Endothelial cell of umbilical vein (primary cell): ENCODE measurements around the gene SRGAP1. TPM values are rescaled to one million over a fixed set of nuclear protein-coding genes. Genes with fewer than 3 reads are reported as not detected.

Experiments used
- BruUV-seq: library from RNA; stranded (reverse); fragments of 400-500 nt; replicated peaks from 2 replicates; lab custom pipeline; 2021; lab: Mats Ljungman, UMichigan
- CTCF ChIA-PET: fragments of 300-600, 350-600 bp; sonication (Branson Sonifier 250); formaldehyde crosslinking; loops from one replicate; lab custom pipeline; 2021; ENCODE audit warnings: antibody characterized with exemption, inconsistent platforms; lab: Charles Lee
- POLR2A ChIA-PET: fragments of 300-600, 350-600 bp; sonication (Branson Sonifier 250); formaldehyde crosslinking; loops from one replicate; lab custom pipeline; 2021; ENCODE audit warnings: antibody characterized with exemption, inconsistent platforms; lab: Charles Lee
- DNase-seq: peaks from one replicate; pipeline ENCODE4 v3.0.0-alpha.2; 2011; ENCODE audit warnings: low read depth, low spot score
- FAIRE-seq: peaks from 2 replicates; lab custom pipeline; 2011; peaks lifted over from hg19 to GRCh38; lab: Jason Lieb, UNC
- H2AFZ ChIP-seq: 2 replicates; pipeline ENCODE4 v1.6.0; 2012; ENCODE audit warnings: low read depth, low read length, control low read depth, inconsistent platforms
- H3K27ac ChIP-seq: 2 replicates; pipeline ENCODE4 v1.5.1; 2011; ENCODE audit warnings: low read depth, mild to moderate bottlenecking, control low read depth, low read length, moderate library complexity; ENCODE audit not compliant: insufficient read depth
- H3K27me3 ChIP-seq, 2 experiments: 2 replicates each; pipeline versions ENCODE4 v1.6.0 to v1.6.1; 2011; ENCODE audit warnings: low read length in 2 of 2, mixed read lengths in 1 of 2; ENCODE audit not compliant: control insufficient read depth in 2 of 2, insufficient read depth in 2 of 2
- H3K36me3 ChIP-seq, 2 experiments: 2 replicates in 1 of 2; 3 replicates in 1 of 2; pipeline ENCODE4 v1.5.1; 2011; ENCODE audit warnings: low read length in 2 of 2, mild to moderate bottlenecking in 1 of 2, moderate library complexity in 1 of 2; ENCODE audit not compliant: control insufficient read depth in 2 of 2, insufficient read depth in 2 of 2; ENCODE audit errors: extremely low read depth in 1 of 2
- H3K4me1 ChIP-seq: 3 replicates; pipeline ENCODE4 v1.5.1; 2011; ENCODE audit warnings: mild to moderate bottlenecking, low read length; ENCODE audit not compliant: control insufficient read depth, insufficient read depth; ENCODE audit errors: extremely low read depth
- H3K4me2 ChIP-seq: 2 replicates; pipeline ENCODE4 v1.6.1; 2011; ENCODE audit warnings: low read length, control low read depth, mixed read lengths; ENCODE audit not compliant: insufficient read depth
- H3K4me3 ChIP-seq, 3 experiments: fragments of 200-600 bp in 1 of 3; sonication (generic), shearing (Covaris generic) in 1 of 3; replicated peaks in 1 of 3; 2 replicates each; pipeline ENCODE4 v1.5.1; 2011 to 2016; ENCODE audit warnings: control low read depth in 3 of 3, low read length in 3 of 3, mild to moderate bottlenecking in 2 of 3, inconsistent platforms in 1 of 3, low read depth in 1 of 3, moderate library complexity in 1 of 3; ENCODE audit not compliant: insufficient read depth in 1 of 3
- H3K79me2 ChIP-seq: 2 replicates; pipeline ENCODE4 v1.6.0; 2012; ENCODE audit warnings: low read length, inconsistent platforms; ENCODE audit not compliant: control insufficient read depth, insufficient read depth
- H3K9ac ChIP-seq: replicated peaks from 2 replicates; pipeline ENCODE3; 2011; ENCODE audit warnings: low read length, control low read depth; ENCODE audit not compliant: insufficient read depth; ENCODE audit errors: extremely low read depth
- H3K9me1 ChIP-seq: replicated peaks from 3 replicates; pipeline ENCODE4 v1.6.0; 2011; ENCODE audit warnings: mild to moderate bottlenecking, low read length; ENCODE audit not compliant: control insufficient read depth, insufficient read depth; ENCODE audit errors: extremely low read depth
- H3K9me3 ChIP-seq: replicated peaks from 2 replicates; pipeline ENCODE4 v1.5.1; 2012; ENCODE audit warnings: low read length, inconsistent platforms; ENCODE audit not compliant: control insufficient read depth, insufficient read depth
- H4K20me1 ChIP-seq: replicated peaks from 2 replicates; pipeline ENCODE3; 2011; ENCODE audit warnings: mild to moderate bottlenecking, low read length; ENCODE audit not compliant: control insufficient read depth, insufficient read depth; ENCODE audit errors: extremely low read depth
- EZH2 ChIP-seq: IDR thresholded peaks from 2 replicates; pipeline ENCODE4 v1.6.1; 2012; ENCODE audit warnings: borderline replicate concordance, low read depth, mild to moderate bottlenecking, moderate library complexity, low read length, inconsistent platforms; ENCODE audit not compliant: severe bottlenecking
- FOS ChIP-seq: IDR thresholded peaks from 2 replicates; pipeline ENCODE4 v1.6.1; 2011; ENCODE audit warnings: mild to moderate bottlenecking, low read length, moderate library complexity, borderline replicate concordance; ENCODE audit not compliant: insufficient read depth
- GATA2 ChIP-seq: IDR thresholded peaks from 2 replicates; pipeline ENCODE4 v1.7.0; 2011; ENCODE audit warnings: low read depth, mild to moderate bottlenecking, moderate library complexity, mixed read lengths, low read length; ENCODE audit not compliant: insufficient read length, insufficient read depth
- JUN ChIP-seq: IDR thresholded peaks from 2 replicates; pipeline ENCODE4 v1.6.1; 2011; ENCODE audit warnings: borderline replicate concordance, low read depth; ENCODE audit not compliant: insufficient read length, insufficient read depth
- MYC ChIP-seq: IDR thresholded peaks from one replicate; pipeline ENCODE4 v1.6.1; 2011; ENCODE audit warnings: mild to moderate bottlenecking, low read depth, low read length
- POLR2A ChIP-seq: IDR thresholded peaks from 2 replicates; pipeline ENCODE4 v1.6.1; 2012; ENCODE audit warnings: low read depth, mild to moderate bottlenecking, control low read depth, low read length
- POLR2AphosphoS5 ChIP-seq: IDR thresholded peaks from 2 replicates; pipeline ENCODE4 v1.6.1; 2012; ENCODE audit warnings: low read depth, mild to moderate bottlenecking, control low read depth, low read length, moderate library complexity; ENCODE audit not compliant: insufficient read depth
- dilution Hi-C: fragments of 300-500 bp; cut with MboI; formaldehyde crosslinking; loops from one replicate; pipeline ENCODE4 v1.15.0; 2019; ENCODE audit warnings: low sequenced_read_pairs; ENCODE audit not compliant: extremely low pct_ligation_motif_present
- intact Hi-C: fragments of 100-400 bp; cut with micrococcal nuclease; formaldehyde crosslinking; loops from one replicate; pipeline ENCODE4 v1.10.0; 2022
- polyA plus RNA-seq, 4 experiments: library from polyadenylated mRNA; depleted of rRNA in 3 of 4; stranded (reverse) in 3 of 4; unstranded in 1 of 4; fragments of >200 nt; gene quantifications; 2 replicates each; pipeline versions ENCODE4 v1.2.1 to v1.2.3, GENCODE V29; 2011 to 2012; ENCODE audit warnings: missing spikeins in 1 of 4
- total RNA-seq: library from RNA; stranded (reverse); gene quantifications from 2 replicates; pipeline ENCODE4 v1.2.3, GENCODE V29; 2021
- TF ChIP-seq, protein P1 (sequence below), 2 donors: IDR thresholded peaks; 1 replicate in 1 of 2; 2 replicates in 1 of 2; pipeline ENCODE4 v1.5.1; 2011; ENCODE audit warnings: low read length in 2 of 2, mild to moderate bottlenecking in 2 of 2, moderate library complexity in 2 of 2, control low read depth in 1 of 2, inconsistent platforms in 1 of 2, low read depth in 1 of 2; ENCODE audit not compliant: insufficient read depth in 1 of 2; ENCODE audit errors: extremely low read depth in 1 of 2
- TF ChIP-seq, protein P2 (sequence below): IDR thresholded peaks from 2 replicates; pipeline ENCODE4 v1.6.1; 2011; ENCODE audit not compliant: insufficient read depth, insufficient read length

The SRGAP1 gene
- total and polyA plus RNA-seq, 2 donors (not counting 3 experiments of a cell fraction or from before 2014, with no cell fraction given), result 4.9 to 16.3 TPM

DNA sequence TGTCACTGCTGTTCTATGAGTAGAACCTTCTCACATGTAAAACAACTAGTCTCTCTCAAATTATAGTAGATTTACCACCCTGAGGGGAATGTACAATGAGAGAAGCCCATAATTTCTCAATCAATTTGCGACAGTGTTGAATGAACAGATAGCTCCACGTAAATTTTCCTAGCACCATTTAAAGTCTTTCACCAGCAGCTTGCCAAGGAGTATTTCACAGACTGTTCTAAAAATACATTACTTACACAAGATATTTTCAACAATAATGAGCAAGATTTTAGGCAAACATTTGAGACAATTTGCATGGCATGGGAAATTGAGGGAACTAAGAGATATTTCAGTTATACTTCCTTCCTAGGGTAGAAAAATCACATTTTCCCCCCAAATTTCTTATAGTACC lies 226.0 kb downstream of the SRGAP1 start:
- dilution Hi-C loops, result no loop called here
- no peak overlapping the region for H2AFZ ChIP-seq
- H3K4me3 ChIP-seq, result no peak overlapping the region
- FAIRE-seq (no peak), DNase-seq (no peak)
- H3K27ac ChIP-seq, result no peak overlapping the region
- H3K9me1 ChIP-seq, result no peaks in the 10 kb centered on the region
- no peak overlapping the region for H3K4me2 ChIP-seq
- POLR2A ChIA-PET, result no interaction called here
- intact Hi-C loops, result no loop called here
- no TSS peak for BruUV-seq
- no peak for TF ChIP-seq POLR2AphosphoS5
- TF ChIP-seq, protein P1, sequence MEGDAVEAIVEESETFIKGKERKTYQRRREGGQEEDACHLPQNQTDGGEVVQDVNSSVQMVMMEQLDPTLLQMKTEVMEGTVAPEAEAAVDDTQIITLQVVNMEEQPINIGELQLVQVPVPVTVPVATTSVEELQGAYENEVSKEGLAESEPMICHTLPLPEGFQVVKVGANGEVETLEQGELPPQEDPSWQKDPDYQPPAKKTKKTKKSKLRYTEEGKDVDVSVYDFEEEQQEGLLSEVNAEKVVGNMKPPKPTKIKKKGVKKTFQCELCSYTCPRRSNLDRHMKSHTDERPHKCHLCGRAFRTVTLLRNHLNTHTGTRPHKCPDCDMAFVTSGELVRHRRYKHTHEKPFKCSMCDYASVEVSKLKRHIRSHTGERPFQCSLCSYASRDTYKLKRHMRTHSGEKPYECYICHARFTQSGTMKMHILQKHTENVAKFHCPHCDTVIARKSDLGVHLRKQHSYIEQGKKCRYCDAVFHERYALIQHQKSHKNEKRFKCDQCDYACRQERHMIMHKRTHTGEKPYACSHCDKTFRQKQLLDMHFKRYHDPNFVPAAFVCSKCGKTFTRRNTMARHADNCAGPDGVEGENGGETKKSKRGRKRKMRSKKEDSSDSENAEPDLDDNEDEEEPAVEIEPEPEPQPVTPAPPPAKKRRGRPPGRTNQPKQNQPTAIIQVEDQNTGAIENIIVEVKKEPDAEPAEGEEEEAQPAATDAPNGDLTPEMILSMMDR (IDR thresholded peaks at IDR 0.05; ENCODE audit: extremely low read depth in 1 of 2, insufficient read depth in 1 of 2, low read depth in 1 of 2, low read length in 2 of 2), result no peak
- TF ChIP-seq, protein P2, sequence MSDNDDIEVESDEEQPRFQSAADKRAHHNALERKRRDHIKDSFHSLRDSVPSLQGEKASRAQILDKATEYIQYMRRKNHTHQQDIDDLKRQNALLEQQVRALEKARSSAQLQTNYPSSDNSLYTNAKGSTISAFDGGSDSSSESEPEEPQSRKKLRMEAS, result no peak
- no peak for TF ChIP-seq FOS
- no peak for TF ChIP-seq GATA2
- TF ChIP-seq JUN, result no peak
- TF ChIP-seq MYC, result no peak
- TF ChIP-seq EZH2, result no peak
- TF ChIP-seq POLR2A, result no peak
- H3K4me1 ChIP-seq, result no peaks in the 10 kb centered on the region
- no peak overlapping the region for H3K9ac ChIP-seq
- no peaks in the 10 kb centered on the region for H4K20me1 ChIP-seq
- no peaks in the 10 kb centered on the region for H3K27me3 ChIP-seq
- no peaks in the 10 kb centered on the region for H3K79me2 ChIP-seq
- no peaks in the 10 kb centered on the region for H3K9me3 ChIP-seq
- CTCF ChIA-PET, result interaction anchor here (0.8 to 0.9 kb wide), 2 partner anchors 17 to 76 kb away, joined by 3 read pairs; no protein-coding TSS in a partner anchor
- no peaks in the 10 kb centered on the region for H3K36me3 ChIP-seq
